Measurements from ENCODE around the gene HNF1A.

Gene HNF1A, protein sequence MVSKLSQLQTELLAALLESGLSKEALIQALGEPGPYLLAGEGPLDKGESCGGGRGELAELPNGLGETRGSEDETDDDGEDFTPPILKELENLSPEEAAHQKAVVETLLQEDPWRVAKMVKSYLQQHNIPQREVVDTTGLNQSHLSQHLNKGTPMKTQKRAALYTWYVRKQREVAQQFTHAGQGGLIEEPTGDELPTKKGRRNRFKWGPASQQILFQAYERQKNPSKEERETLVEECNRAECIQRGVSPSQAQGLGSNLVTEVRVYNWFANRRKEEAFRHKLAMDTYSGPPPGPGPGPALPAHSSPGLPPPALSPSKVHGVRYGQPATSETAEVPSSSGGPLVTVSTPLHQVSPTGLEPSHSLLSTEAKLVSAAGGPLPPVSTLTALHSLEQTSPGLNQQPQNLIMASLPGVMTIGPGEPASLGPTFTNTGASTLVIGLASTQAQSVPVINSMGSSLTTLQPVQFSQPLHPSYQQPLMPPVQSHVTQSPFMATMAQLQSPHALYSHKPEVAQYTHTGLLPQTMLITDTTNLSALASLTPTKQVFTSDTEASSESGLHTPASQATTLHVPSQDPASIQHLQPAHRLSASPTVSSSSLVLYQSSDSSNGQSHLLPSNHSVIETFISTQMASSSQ

DNA sequence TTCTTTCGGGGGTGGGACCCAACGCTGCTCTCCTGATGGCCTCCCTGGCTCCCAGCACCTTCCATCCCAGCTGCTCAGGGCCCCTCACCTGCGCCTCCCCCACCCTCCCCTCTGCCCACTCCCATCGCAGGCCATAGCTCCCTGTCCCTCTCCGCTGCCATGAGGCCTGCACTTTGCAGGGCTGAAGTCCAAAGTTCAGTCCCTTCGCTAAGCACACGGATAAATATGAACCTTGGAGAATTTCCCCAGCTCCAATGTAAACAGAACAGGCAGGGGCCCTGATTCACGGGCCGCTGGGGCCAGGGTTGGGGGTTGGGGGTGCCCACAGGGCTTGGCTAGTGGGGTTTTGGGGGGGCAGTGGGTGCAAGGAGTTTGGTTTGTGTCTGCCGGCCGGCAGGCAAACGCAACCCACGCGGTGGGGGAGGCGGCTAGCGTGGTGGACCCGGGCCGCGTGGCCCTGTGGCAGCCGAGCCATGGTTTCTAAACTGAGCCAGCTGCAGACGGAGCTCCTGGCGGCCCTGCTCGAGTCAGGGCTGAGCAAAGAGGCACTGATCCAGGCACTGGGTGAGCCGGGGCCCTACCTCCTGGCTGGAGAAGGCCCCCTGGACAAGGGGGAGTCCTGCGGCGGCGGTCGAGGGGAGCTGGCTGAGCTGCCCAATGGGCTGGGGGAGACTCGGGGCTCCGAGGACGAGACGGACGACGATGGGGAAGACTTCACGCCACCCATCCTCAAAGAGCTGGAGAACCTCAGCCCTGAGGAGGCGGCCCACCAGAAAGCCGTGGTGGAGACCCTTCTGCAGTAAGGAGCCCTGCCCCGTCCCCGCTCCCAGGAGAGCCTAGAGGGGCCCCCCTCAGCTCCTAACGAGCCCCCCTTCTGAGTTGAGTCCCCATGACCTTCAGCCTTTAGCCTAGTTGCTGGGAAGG, at the start of gene HNF1A:
Gene HNF1A (plus strand): TSS at position 248 of the 924 bp plus-strand sequence. CDS start 226 bp downstream, at position 474.
- no peaks in the 10 kb centered on the region for H3K27me3 ChIP-seq (ENCODE audit: insufficient read depth, low read length)
- no peak within 1 kb of the TSS for H2AFZ ChIP-seq (ENCODE audit: low read length, unreplicated experiment)
- no peak within 1 kb of the TSS for H3K27ac ChIP-seq (ENCODE audit: low read depth, low read length)
- H3K4me1 ChIP-seq (ENCODE audit: control insufficient read depth, insufficient read depth, low read length, unreplicated experiment) = no peaks in the 10 kb centered on the region
- no peaks in the 10 kb centered on the region for H3K36me3 ChIP-seq (ENCODE audit: insufficient read depth, low read length)
- no peaks in the 10 kb centered on the region for H3K79me2 ChIP-seq (ENCODE audit: control insufficient read depth, insufficient read depth, low read length, unreplicated experiment)
- H3K4me3 ChIP-seq (ENCODE audit: low read depth, low read length) = no peak within 1 kb of the TSS

DNA sequence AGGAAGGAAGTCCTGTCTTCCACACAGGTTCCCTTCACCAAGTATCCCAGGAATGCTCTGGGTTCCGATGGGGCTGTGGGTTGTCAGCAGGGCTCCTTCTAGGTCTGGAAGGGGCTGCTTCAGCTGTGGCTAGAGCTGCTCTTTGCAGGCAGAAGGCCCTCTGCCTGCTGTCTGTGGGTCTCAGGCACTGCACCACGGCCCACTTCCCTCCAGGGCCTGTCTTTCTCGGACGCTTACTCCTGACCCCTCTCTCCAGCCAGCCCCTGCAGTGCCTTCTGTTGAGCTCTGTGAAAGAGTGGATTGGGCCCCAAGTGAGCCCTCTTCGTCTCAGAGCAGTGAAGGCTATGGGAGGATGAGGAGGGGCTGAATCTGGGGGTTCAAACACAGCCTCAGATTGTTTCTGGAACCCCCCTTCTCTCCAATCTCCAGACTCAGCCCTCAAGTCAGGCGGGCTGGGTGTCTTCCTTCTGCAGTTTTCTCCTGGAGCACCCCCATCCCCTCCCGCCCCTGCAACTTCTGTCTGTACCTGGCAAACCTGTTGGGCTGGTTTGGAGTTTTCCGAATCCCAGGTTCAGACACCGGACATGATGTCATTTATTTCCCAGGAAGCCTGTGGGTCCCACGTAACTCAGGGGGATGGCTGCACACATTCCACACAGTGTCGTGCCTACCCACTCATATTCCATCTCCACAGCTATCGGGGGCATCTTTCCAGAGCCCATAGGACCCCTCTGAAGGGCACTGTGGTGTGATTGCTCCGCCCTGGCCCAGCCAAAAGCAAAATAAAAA, 49.3 kb upstream of the HNF1A start:
- no peaks in the 10 kb centered on the region for H3K4me1 ChIP-seq (ENCODE audit: control insufficient read depth, insufficient read depth, low read length, unreplicated experiment)
- H3K27me3 ChIP-seq (ENCODE audit: insufficient read depth, low read length) = no peaks in the 10 kb centered on the region
- H3K27ac ChIP-seq (ENCODE audit: low read depth, low read length) = no peak overlapping the region
- H3K79me2 ChIP-seq (ENCODE audit: control insufficient read depth, insufficient read depth, low read length, unreplicated experiment) = no peaks in the 10 kb centered on the region
- H3K4me3 ChIP-seq (ENCODE audit: low read depth, low read length) = no peak overlapping the region
- H3K36me3 ChIP-seq (ENCODE audit: insufficient read depth, low read length) = no peaks in the 10 kb centered on the region
- H2AFZ ChIP-seq (ENCODE audit: low read length, unreplicated experiment) = no peak overlapping the region

DNA sequence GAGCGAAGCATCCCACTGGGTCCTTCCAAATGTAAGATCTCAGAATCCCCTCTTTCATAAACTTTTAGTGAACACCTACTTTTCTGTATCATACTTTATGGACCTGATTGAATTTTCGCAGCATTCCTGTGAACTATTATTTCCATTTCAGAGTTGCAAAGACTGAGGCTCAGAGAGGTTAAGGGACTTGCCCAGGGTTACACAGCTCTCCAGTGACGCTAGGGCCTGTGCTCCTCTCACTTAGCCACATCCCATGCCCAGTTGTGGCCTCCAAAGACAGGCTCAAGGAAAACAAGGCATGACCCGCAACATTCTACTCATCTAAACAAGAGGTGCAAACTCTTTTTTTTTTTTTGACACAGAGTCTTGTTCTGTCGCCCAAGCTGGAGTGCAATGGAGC, 48.3 kb upstream of the HNF1A start:
- H3K4me1 ChIP-seq (ENCODE audit: control insufficient read depth, insufficient read depth, low read length, unreplicated experiment) = no peaks in the 10 kb centered on the region
- no peaks in the 10 kb centered on the region for H3K36me3 ChIP-seq (ENCODE audit: insufficient read depth, low read length)
- H3K4me3 ChIP-seq (ENCODE audit: low read depth, low read length) = no peak overlapping the region
- no peak overlapping the region for H3K27ac ChIP-seq (ENCODE audit: low read depth, low read length)
- no peak overlapping the region for H2AFZ ChIP-seq (ENCODE audit: low read length, unreplicated experiment)
- no peaks in the 10 kb centered on the region for H3K79me2 ChIP-seq (ENCODE audit: control insufficient read depth, insufficient read depth, low read length, unreplicated experiment)
- H3K27me3 ChIP-seq (ENCODE audit: insufficient read depth, low read length) = no peaks in the 10 kb centered on the region

DNA sequence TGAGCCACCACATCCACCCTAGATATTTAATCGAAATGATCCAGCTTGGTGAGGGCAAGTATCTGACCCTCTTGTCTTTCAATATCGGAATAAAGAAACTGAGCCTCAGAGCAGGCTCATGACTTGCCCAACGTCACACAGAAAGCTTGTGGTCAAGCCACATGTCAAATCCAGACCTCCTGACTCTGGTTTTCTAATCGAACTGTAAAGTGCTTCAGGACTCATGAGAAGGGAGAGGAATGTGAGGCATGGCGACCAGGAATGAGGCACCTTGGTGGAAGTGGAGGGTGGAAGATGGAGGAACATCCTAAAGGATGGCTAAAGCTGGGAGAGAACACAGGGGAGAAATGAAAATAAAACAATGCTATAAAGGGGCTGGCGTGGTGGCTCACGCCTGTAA, 46.3 kb upstream of the HNF1A start:
- no peaks in the 10 kb centered on the region for H3K4me1 ChIP-seq (ENCODE audit: control insufficient read depth, insufficient read depth, low read length, unreplicated experiment)
- H3K36me3 ChIP-seq (ENCODE audit: insufficient read depth, low read length) = no peaks in the 10 kb centered on the region
- no peak overlapping the region for H3K27ac ChIP-seq (ENCODE audit: low read depth, low read length)
- H3K27me3 ChIP-seq (ENCODE audit: insufficient read depth, low read length) = peaks cover 3% of the 10 kb centered on the region; the same call in 1 of the 2 replicates
- H3K79me2 ChIP-seq (ENCODE audit: control insufficient read depth, insufficient read depth, low read length, unreplicated experiment) = no peaks in the 10 kb centered on the region
- H2AFZ ChIP-seq (ENCODE audit: low read length, unreplicated experiment) = no peak overlapping the region
- no peak overlapping the region for H3K4me3 ChIP-seq (ENCODE audit: low read depth, low read length)

DNA sequence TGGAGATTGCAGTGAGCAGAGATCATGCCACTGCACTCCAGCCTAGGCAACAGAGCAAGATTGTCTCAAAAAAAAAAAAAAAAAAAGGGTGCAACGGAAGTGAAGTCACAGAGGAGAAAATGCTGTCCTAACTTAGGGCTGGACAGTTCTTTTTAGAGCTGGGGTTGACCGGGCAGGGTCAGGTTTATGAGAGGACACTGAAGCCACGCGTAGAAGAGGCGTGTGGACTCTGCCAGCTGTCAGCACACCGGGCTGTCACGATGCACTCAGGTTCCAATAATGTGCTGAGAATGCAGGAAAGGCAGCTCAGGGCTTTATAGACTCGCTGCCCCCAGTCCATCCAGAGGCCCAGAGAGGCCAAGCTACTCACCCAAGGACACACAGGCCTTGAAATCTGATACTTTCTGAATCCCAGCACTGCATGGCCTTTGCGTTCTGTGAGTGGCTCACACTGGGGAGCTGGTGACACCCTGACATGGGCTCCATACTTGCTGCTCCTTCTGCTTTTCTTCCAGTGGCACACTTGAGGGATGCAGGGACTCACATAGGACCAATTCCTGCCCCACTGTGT, 45.3 kb upstream of the HNF1A start:
- H3K4me3 ChIP-seq (ENCODE audit: low read depth, low read length) = no peak overlapping the region
- no peaks in the 10 kb centered on the region for H3K36me3 ChIP-seq (ENCODE audit: insufficient read depth, low read length)
- no peak overlapping the region for H3K27ac ChIP-seq (ENCODE audit: low read depth, low read length)
- H3K27me3 ChIP-seq (ENCODE audit: insufficient read depth, low read length) = peaks cover 10% of the 10 kb centered on the region; the same call in 1 of the 2 replicates
- no peaks in the 10 kb centered on the region for H3K79me2 ChIP-seq (ENCODE audit: control insufficient read depth, insufficient read depth, low read length, unreplicated experiment)
- H2AFZ ChIP-seq (ENCODE audit: low read length, unreplicated experiment) = no peak overlapping the region
- H3K4me1 ChIP-seq (ENCODE audit: control insufficient read depth, insufficient read depth, low read length, unreplicated experiment) = no peaks in the 10 kb centered on the region

DNA sequence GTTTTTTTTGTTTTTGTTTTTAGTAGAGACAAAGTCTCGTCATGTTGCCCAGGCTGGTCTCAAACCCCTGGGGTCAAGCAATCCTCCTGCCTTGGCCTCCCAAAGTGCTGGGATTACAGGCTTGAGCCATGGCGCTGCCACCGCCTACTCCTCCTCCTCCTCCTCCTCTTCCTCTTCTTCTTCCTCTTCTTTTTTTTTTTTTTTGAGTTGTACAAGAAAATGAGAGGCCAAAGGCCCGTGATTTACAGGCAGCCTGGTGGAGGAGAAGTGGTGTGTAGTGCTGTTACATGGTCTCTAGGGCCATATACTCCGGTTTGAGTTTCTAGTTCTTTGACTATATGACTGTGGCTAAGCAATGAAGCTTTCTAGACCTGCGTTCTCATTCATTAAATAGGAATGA, 44.6 kb upstream of the HNF1A start:
- Histone ChIP-seq H3K4me3 (ENCODE audit: low read depth, low read length) (no peak overlapping the region), H3K36me3 (ENCODE audit: insufficient read depth, low read length) (no peaks in the 10 kb centered on the region), H2AFZ (ENCODE audit: low read length, unreplicated experiment) (no peak overlapping the region), H3K4me1 (ENCODE audit: control insufficient read depth, insufficient read depth, low read length, unreplicated experiment) (no peaks in the 10 kb centered on the region), H3K27ac (ENCODE audit: low read depth, low read length) (no peak overlapping the region), H3K27me3 (ENCODE audit: insufficient read depth, low read length) (peaks cover 17% of the 10 kb centered on the region; the same call in 1 of the 2 replicates), H3K79me2 (ENCODE audit: control insufficient read depth, insufficient read depth, low read length, unreplicated experiment) (no peaks in the 10 kb centered on the region)

DNA sequence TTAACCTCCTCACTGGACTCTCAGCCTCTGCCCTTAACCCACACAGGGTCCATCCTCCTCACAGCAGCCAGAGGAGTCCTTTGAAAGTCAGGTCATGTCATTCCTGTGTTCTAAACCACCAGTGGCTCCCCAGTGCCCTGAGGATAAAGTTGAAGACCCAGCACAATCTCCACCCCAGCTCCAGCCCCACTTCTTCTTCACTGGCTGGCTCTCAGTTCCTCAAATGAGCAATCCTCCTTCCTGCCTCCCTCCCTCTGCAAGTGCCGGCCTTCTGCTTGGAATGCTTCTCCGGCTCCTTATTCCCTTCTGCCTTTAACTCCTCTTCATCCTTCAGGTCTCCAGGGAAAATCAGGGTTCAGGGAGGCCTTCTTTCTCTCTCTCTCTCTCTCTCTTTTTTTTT, 42.1 kb upstream of the HNF1A start:
- Histone ChIP-seq H3K79me2 (ENCODE audit: control insufficient read depth, insufficient read depth, low read length, unreplicated experiment) (no peaks in the 10 kb centered on the region), H3K27me3 (ENCODE audit: insufficient read depth, low read length) (peaks cover 27% of the 10 kb centered on the region), H2AFZ (ENCODE audit: low read length, unreplicated experiment) (no peak overlapping the region), H3K36me3 (ENCODE audit: insufficient read depth, low read length) (no peaks in the 10 kb centered on the region), H3K4me1 (ENCODE audit: control insufficient read depth, insufficient read depth, low read length, unreplicated experiment) (no peaks in the 10 kb centered on the region), H3K27ac (ENCODE audit: low read depth, low read length) (no peak overlapping the region), H3K4me3 (ENCODE audit: low read depth, low read length) (no peak overlapping the region)

DNA sequence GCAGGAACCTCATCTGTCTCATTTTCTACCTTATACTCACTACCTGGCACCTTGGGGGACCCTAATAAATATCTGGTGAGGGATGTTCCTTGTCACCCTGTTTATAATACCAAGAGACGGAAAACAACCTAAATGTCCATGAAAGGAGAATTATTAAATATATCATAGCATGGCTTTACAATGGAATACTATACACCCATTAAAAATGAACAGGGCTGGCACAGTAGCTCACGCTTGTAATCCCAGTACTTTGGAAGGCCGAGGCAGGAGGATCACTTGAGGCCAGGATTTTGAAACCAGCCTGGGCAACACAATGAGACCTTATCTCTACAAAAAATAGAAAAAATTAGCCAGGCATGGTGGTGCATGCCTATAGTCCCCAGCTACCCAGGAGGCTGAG, 39.8 kb upstream of the HNF1A start:
- Histone ChIP-seq H2AFZ (ENCODE audit: low read length, unreplicated experiment) (no peak overlapping the region), H3K4me3 (ENCODE audit: low read depth, low read length) (no peak overlapping the region)

DNA sequence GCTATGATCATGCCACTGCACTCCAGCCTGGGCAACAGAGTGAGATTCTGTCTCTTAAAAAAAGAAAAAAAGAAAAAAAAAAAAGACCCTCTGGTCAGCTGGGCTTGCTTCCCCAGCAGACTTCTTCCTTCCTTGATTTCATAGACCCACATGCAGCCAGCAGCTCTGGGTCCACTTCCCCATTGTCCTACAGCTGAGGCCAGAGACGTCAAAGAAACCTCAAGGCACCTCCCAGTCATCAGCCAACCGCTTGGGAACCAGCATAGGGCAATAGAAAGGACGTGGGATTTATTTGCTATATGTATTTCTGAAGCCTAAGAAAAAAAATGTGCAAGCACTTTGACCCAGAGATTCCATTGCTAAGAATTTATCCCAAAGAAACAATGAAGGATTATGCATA, 38.8 kb upstream of the HNF1A start:
- Histone ChIP-seq H3K36me3 (ENCODE audit: insufficient read depth, low read length) (no peaks in the 10 kb centered on the region), H3K4me1 (ENCODE audit: control insufficient read depth, insufficient read depth, low read length, unreplicated experiment) (no peaks in the 10 kb centered on the region), H3K4me3 (ENCODE audit: low read depth, low read length) (no peak overlapping the region), H3K27me3 (ENCODE audit: insufficient read depth, low read length) (peaks cover 34% of the 10 kb centered on the region), H3K79me2 (ENCODE audit: control insufficient read depth, insufficient read depth, low read length, unreplicated experiment) (no peaks in the 10 kb centered on the region), H3K27ac (ENCODE audit: low read depth, low read length) (no peak overlapping the region), H2AFZ (ENCODE audit: low read length, unreplicated experiment) (no peak overlapping the region)

More for the DNA sequence above, 39.8 kb upstream of the HNF1A start:
- H3K79me2 ChIP-seq (ENCODE audit: control insufficient read depth, insufficient read depth, low read length, unreplicated experiment) = no peaks in the 10 kb centered on the region
- H3K4me1 ChIP-seq (ENCODE audit: control insufficient read depth, insufficient read depth, low read length, unreplicated experiment) = no peaks in the 10 kb centered on the region
- no peak overlapping the region for H3K27ac ChIP-seq (ENCODE audit: low read depth, low read length)
- peaks cover 34% of the 10 kb centered on the region for H3K27me3 ChIP-seq (ENCODE audit: insufficient read depth, low read length)
- H3K36me3 ChIP-seq (ENCODE audit: insufficient read depth, low read length) = no peaks in the 10 kb centered on the region

DNA sequence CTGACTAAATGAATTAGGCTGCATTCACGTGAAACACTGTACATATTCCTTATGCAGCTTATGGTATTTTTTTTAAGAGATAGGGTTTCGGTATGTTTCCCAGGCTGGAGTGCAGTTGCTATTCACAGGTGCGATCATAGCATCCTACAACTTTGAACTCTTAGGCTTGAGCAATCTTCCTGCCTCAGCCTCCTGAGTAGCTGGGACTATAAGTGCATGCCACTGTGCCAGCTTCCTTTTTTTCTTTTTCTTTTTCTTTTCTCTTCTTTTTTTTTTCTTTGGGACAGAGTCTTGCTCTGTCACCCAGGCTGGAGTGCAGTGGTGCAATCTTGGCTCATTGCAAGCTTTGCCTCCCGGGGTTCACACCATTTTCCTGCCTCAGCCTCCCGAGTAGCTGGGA, 38.3 kb upstream of the HNF1A start:
- Histone ChIP-seq H3K27me3 (ENCODE audit: insufficient read depth, low read length) (peaks cover 34% of the 10 kb centered on the region), H3K4me3 (ENCODE audit: low read depth, low read length) (no peak overlapping the region), H3K79me2 (ENCODE audit: control insufficient read depth, insufficient read depth, low read length, unreplicated experiment) (no peaks in the 10 kb centered on the region), H3K27ac (ENCODE audit: low read depth, low read length) (no peak overlapping the region), H3K36me3 (ENCODE audit: insufficient read depth, low read length) (no peaks in the 10 kb centered on the region), H3K4me1 (ENCODE audit: control insufficient read depth, insufficient read depth, low read length, unreplicated experiment) (no peaks in the 10 kb centered on the region), H2AFZ (ENCODE audit: low read length, unreplicated experiment) (no peak overlapping the region)
